ENCODE results near the gene RABGAP1.

The RABGAP1 gene

DNA sequence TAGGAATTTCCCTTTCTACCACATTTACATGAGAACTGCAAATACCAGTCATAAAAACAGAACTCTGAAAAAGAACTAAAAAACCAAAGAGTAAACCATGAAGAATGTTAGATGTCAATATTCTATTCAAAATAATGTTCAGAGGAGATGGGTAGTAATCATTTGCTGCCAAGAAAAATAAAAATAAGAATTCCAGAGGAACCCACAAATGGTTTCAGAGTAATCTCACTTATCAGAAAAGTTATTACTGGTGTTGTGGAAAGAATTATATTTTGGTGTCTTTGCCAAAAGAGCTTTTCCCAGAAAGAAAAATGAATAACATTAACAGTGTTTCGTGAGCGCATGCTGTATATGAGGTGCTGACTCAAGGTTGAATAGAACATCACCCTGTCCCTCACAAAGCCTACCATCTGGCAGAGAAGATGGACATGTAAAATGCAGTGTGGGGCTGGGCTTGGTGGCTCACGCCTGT is 128.2 kb downstream of the RABGAP1 start:
- Histone ChIP-seq H3K36me3 (ENCODE audit: insufficient read depth, low read length) (peaks cover 64% of the 10 kb centered on the region), H3K27me3 (ENCODE audit: insufficient read depth, low read length) (no peaks in the 10 kb centered on the region), H3K9ac (ENCODE audit: low read depth, low read length) (no peak overlapping the region), H3K9me3 (ENCODE audit: insufficient read depth, low read depth, low read length) (no peaks in the 10 kb centered on the region), H3K27ac (ENCODE audit: low read depth, low read length) (no peak overlapping the region), H3K4me3 (ENCODE audit: low read length) (no peak overlapping the region), H3K4me1 (ENCODE audit: insufficient read depth, low read length) (peaks cover 31% of the 10 kb centered on the region)
- 98% methylated on average over 3 of the region's 3 CpGs for WGBS

DNA sequence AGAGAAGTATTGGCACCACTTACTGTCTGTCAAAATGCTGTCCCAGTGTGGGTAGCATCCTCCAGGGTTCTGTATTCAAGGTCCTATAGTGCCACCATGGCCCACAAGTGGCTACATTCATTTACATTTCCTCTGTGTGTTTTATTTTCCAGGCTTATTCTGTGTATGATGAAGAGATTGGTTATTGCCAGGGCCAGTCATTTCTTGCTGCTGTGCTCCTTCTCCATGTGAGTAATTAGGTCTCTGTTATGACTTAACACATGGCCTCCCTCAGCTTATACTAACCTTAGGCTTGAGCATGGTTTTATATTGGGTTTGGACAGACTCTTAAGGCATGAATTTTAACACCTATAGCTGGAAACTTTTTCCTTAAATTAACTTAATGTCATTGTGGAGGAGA is 129.4 kb downstream of the RABGAP1 start:
- H3K27ac ChIP-seq (ENCODE audit: low read depth, low read length) = no peak overlapping the region
- H3K36me3 ChIP-seq (ENCODE audit: insufficient read depth, low read length) = peaks cover 64% of the 10 kb centered on the region
- H3K9ac ChIP-seq (ENCODE audit: low read depth, low read length) = no peak overlapping the region
- no peaks in the 10 kb centered on the region for H3K27me3 ChIP-seq (ENCODE audit: insufficient read depth, low read length)
- no peaks in the 10 kb centered on the region for H3K9me3 ChIP-seq (ENCODE audit: insufficient read depth, low read depth, low read length)
- H3K4me1 ChIP-seq (ENCODE audit: insufficient read depth, low read length) = peaks cover 39% of the 10 kb centered on the region
- no peak overlapping the region for H3K4me3 ChIP-seq (ENCODE audit: low read length)

DNA sequence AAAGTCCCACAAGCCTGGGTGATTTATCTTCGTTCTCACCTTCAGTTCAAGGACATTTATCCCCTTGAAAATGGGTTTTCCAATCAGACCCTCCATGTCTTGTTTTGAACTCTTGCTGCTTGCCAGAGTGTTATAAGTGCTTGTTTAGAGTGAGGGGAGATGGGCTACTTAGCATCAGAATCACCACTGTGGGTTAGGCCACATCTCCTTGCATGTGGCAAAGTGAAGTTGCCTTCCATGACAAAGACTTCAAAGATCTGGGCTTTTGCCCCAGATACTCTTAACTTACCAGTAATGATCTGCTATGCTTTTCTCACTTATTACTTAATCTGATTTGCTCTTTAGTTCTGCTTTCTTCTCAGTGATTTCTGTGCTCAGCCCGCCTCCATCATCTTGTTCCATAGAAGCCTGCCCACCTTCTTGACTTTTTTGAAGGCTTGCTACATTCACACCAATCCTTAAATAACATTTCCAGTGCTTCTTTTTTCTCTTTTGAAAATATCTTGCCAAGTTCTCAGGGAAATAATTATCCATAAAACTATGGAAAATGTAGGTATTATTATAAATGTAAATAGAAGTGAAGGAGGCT is 131.7 kb downstream of the RABGAP1 start:
- Histone ChIP-seq H3K9ac (ENCODE audit: low read depth, low read length) (no peak overlapping the region; the same call in 1 of the 2 replicates), H3K27ac (ENCODE audit: low read depth, low read length) (peak overlapping the region; percentile 67), H3K9me3 (ENCODE audit: insufficient read depth, low read depth, low read length) (no peaks in the 10 kb centered on the region), H3K4me3 (ENCODE audit: low read length) (peak overlapping the region; percentile 17; the same call in 1 of the 2 replicates), H3K36me3 (ENCODE audit: insufficient read depth, low read length) (peaks cover 56% of the 10 kb centered on the region), H3K4me1 (ENCODE audit: insufficient read depth, low read length) (peaks cover 53% of the 10 kb centered on the region), H3K27me3 (ENCODE audit: insufficient read depth, low read length) (no peaks in the 10 kb centered on the region)
- 20% methylated on average over 2 of the region's 2 CpGs for WGBS

DNA sequence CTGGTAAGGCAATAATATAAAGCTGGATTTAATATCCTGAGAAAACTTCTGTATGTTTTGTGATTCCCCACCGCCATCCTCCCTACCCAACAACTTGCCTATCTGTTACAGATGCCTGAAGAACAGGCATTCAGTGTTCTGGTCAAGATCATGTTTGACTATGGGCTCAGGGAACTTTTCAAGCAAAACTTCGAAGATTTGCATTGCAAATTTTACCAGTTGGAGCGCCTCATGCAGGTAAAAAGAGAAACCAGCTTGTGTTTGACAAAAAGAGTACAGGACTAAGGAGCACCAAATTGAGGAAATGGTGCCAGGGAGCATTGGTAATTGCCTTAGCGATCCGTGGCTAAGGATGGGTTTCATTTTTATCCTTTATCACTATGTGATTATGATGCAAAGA is 132.6 kb downstream of the RABGAP1 start:
- H3K9me3 ChIP-seq (ENCODE audit: insufficient read depth, low read depth, low read length) = no peaks in the 10 kb centered on the region
- H3K4me3 ChIP-seq (ENCODE audit: low read length) = peak overlapping the region; percentile 5; the same call in 1 of the 2 replicates
- peak overlapping the region; percentile 67 for H3K27ac ChIP-seq (ENCODE audit: low read depth, low read length)
- WGBS = 50% methylated on average over 5 of the region's 5 CpGs
- no peaks in the 10 kb centered on the region for H3K27me3 ChIP-seq (ENCODE audit: insufficient read depth, low read length)
- H3K4me1 ChIP-seq (ENCODE audit: insufficient read depth, low read length) = peaks cover 53% of the 10 kb centered on the region
- no peak overlapping the region for H3K9ac ChIP-seq (ENCODE audit: low read depth, low read length)
- peaks cover 57% of the 10 kb centered on the region for H3K36me3 ChIP-seq (ENCODE audit: insufficient read depth, low read length)

DNA sequence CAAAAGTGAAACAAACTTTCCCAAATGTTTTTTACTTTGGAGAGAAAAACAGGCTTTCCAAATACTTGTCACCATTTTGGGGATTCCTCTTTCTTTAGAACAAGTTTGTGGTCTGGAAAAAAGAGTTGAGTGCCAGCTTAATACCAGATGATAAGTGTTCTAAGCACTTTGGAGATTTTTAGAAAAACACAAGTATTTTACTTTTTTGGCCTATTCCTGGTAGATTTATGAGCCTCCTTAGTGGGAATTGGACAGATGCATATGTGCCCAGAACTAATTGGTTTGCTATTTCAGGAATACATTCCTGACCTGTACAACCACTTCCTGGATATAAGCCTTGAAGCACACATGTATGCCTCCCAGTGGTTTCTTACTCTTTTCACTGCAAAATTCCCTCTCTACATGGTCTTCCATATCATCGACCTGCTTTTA is 133.2 kb downstream of the RABGAP1 start:
- no peak overlapping the region for H3K9ac ChIP-seq (ENCODE audit: low read depth, low read length)
- no peak overlapping the region for H3K4me3 ChIP-seq (ENCODE audit: low read length)
- peaks cover 57% of the 10 kb centered on the region for H3K36me3 ChIP-seq (ENCODE audit: insufficient read depth, low read length)
- no peaks in the 10 kb centered on the region for H3K27me3 ChIP-seq (ENCODE audit: insufficient read depth, low read length)
- H3K9me3 ChIP-seq (ENCODE audit: insufficient read depth, low read depth, low read length) = no peaks in the 10 kb centered on the region
- 88% methylated on average over 1 of the region's 1 CpG for WGBS
- H3K4me1 ChIP-seq (ENCODE audit: insufficient read depth, low read length) = peaks cover 53% of the 10 kb centered on the region
- H3K27ac ChIP-seq (ENCODE audit: low read depth, low read length) = peak overlapping the region; percentile 67; the same call in 1 of the 2 replicates

DNA sequence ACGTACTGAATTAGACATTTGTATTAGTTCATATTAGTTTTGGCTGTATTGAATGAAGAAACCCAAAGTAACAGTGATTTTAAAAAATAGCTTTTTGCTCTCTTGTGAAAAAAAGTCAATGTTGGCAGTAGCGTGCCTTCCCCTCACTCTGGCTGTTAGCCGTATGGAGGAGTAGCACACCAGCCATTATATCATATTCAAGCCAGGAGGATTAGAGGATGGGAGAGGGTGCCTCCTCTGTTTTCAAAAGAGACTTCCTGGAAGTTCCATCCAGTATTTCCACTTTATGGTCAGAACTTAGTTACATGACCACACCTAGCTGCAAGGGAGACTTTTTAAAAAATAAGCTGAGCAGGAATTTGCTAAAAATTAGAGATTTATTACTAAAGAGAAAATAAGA is 133.8 kb downstream of the RABGAP1 start:
- Histone ChIP-seq H3K9ac (ENCODE audit: low read depth, low read length) (no peak overlapping the region), H3K4me1 (ENCODE audit: insufficient read depth, low read length) (peaks cover 53% of the 10 kb centered on the region), H3K36me3 (ENCODE audit: insufficient read depth, low read length) (peaks cover 62% of the 10 kb centered on the region), H3K9me3 (ENCODE audit: insufficient read depth, low read depth, low read length) (no peaks in the 10 kb centered on the region), H3K4me3 (ENCODE audit: low read length) (no peak overlapping the region), H3K27ac (ENCODE audit: low read depth, low read length) (no peak overlapping the region), H3K27me3 (ENCODE audit: insufficient read depth, low read length) (no peaks in the 10 kb centered on the region)
- WGBS = 95% methylated on average over 3 of the region's 3 CpGs

DNA sequence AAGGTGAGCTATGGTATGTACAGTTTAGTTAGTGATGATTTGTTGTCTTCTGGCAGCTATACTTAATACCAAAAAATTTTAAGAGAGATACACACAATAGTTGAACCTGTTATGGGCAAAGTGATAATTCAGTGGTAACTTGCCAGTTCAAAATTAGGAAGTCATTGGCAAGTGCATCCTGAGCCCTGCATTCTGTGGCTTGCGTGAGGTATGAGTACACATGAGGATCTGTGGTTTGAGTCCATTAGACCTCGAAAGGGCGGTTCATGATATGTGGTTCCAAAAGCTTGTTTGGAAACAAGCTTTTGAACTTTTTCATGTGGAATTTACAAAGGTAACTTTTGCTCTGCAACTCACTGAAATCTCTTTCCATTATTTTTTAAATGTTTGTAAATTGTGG is 139.6 kb downstream of the RABGAP1 start:
- Histone ChIP-seq H3K4me3 (ENCODE audit: low read length) (no peak overlapping the region), H3K36me3 (ENCODE audit: insufficient read depth, low read length) (peaks cover 85% of the 10 kb centered on the region), H3K9ac (ENCODE audit: low read depth, low read length) (no peak overlapping the region), H3K4me1 (ENCODE audit: insufficient read depth, low read length) (peaks cover 20% of the 10 kb centered on the region), H3K27me3 (ENCODE audit: insufficient read depth, low read length) (no peaks in the 10 kb centered on the region), H3K27ac (ENCODE audit: low read depth, low read length) (no peak overlapping the region), H3K9me3 (ENCODE audit: insufficient read depth, low read depth, low read length) (no peaks in the 10 kb centered on the region)
- 97% methylated on average over 3 of the region's 3 CpGs for WGBS

DNA sequence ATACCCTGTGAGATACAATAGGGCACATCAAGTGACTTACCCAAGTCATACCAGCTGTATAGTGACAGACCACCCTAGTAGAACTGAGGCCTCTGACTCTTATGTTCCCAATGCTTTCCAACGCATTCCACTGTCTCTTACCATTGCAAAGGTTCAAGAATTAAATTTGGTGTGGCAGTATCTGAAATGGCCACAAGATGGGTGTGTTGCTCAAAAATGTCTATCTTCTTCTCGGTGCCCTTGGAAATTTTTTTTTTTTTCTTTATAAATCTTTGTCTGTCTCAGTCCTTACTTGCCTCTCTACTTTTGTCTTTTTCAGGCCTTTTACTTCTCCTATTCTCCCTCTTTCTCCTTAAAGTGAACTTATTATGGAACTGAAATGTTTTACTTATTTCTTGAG is 141.0 kb downstream of the RABGAP1 start:
- Histone ChIP-seq H3K9me3 (ENCODE audit: insufficient read depth, low read depth, low read length) (no peaks in the 10 kb centered on the region), H3K9ac (ENCODE audit: low read depth, low read length) (no peak overlapping the region), H3K4me3 (ENCODE audit: low read length) (no peak overlapping the region), H3K27me3 (ENCODE audit: insufficient read depth, low read length) (no peaks in the 10 kb centered on the region), H3K36me3 (ENCODE audit: insufficient read depth, low read length) (peaks cover 80% of the 10 kb centered on the region), H3K27ac (ENCODE audit: low read depth, low read length) (no peak overlapping the region), H3K4me1 (ENCODE audit: insufficient read depth, low read length) (peaks cover 10% of the 10 kb centered on the region)
- WGBS = 67% methylated on average over 2 of the region's 2 CpGs

DNA sequence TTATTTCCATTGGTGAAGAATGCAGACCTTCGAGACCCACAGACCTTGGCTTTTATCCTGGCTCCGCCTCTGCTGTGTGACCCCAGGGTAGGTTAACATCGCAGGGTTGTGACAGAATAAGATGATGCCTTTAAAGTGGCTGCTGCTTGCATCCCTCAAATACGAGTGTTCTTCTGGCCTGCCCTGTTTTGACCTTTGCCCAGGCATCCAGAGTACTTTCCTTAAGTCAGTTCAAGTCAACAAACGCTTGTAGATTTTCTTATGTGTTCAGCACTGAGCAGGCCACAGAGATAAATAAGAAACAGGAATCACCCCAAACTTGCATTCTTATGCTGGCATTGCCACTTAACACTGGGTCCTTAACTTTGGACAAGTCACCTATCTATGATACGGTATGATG is 142.9 kb downstream of the RABGAP1 start:
- no peak overlapping the region for H3K4me3 ChIP-seq (ENCODE audit: low read length)
- H3K9me3 ChIP-seq (ENCODE audit: insufficient read depth, low read depth, low read length) = no peaks in the 10 kb centered on the region
- H3K9ac ChIP-seq (ENCODE audit: low read depth, low read length) = no peak overlapping the region
- no peaks in the 10 kb centered on the region for H3K27me3 ChIP-seq (ENCODE audit: insufficient read depth, low read length)
- H3K27ac ChIP-seq (ENCODE audit: low read depth, low read length) = no peak overlapping the region
- WGBS = 94% methylated on average over 6 of the region's 6 CpGs
- H3K4me1 ChIP-seq (ENCODE audit: insufficient read depth, low read length) = peaks cover 10% of the 10 kb centered on the region; the same call in 1 of the 2 replicates
- H3K36me3 ChIP-seq (ENCODE audit: insufficient read depth, low read length) = peaks cover 72% of the 10 kb centered on the region

DNA sequence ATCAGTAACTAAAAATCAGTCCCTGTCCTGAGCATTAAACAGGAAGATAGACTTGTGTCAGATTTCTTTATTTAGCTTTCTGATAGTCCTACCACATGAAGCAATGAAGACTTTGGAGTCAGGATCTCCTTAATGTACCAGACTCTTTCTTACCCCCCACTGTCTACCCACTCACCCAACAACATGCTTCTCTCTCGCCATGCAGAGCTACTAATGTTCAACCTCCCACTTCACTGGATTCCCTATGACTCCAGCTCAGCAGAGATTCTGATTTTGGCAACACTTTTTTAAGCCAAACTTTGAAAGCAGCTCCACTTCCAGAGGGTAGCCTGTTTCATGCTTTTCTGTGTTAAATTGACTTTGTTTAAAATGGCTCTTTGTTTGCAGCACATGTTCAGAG is 143.4 kb downstream of the RABGAP1 start:
- Histone ChIP-seq H3K36me3 (ENCODE audit: insufficient read depth, low read length) (peaks cover 67% of the 10 kb centered on the region), H3K4me3 (ENCODE audit: low read length) (no peak overlapping the region), H3K27me3 (ENCODE audit: insufficient read depth, low read length) (no peaks in the 10 kb centered on the region), H3K27ac (ENCODE audit: low read depth, low read length) (no peak overlapping the region), H3K4me1 (ENCODE audit: insufficient read depth, low read length) (peaks cover 10% of the 10 kb centered on the region; the same call in 1 of the 2 replicates), H3K9me3 (ENCODE audit: insufficient read depth, low read depth, low read length) (no peaks in the 10 kb centered on the region), H3K9ac (ENCODE audit: low read depth, low read length) (no peak overlapping the region)
- 91% methylated on average over 1 of the region's 1 CpG for WGBS

DNA sequence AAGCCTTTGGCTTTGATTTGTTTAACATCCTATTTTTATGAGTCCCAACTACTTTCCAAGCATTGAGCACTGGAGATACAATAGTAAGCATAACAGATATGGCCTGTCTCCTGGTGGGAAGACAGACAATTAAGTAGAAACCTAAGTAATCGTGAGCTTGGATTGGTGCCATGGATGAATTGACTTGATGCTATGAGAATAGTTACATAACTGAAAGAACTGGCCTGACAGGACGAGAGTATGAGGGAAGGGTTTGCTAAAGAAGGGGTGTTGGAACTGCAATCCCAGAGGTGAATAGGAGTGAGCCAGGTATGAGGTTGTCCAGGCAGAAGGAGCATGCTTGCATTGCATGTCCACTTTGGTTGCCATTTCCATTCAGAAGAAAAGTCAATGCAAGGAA is 145.1 kb downstream of the RABGAP1 start:
- Histone ChIP-seq H3K4me1 (ENCODE audit: insufficient read depth, low read length) (peaks cover 10% of the 10 kb centered on the region; the same call in 1 of the 2 replicates), H3K27me3 (ENCODE audit: insufficient read depth, low read length) (no peaks in the 10 kb centered on the region), H3K4me3 (ENCODE audit: low read length) (no peak overlapping the region), H3K9ac (ENCODE audit: low read depth, low read length) (no peak overlapping the region), H3K9me3 (ENCODE audit: insufficient read depth, low read depth, low read length) (no peaks in the 10 kb centered on the region), H3K36me3 (ENCODE audit: insufficient read depth, low read length) (peaks cover 67% of the 10 kb centered on the region), H3K27ac (ENCODE audit: low read depth, low read length) (no peak overlapping the region)
- WGBS = 91% methylated on average over 2 of the region's 2 CpGs
